ENCODE results near the gene TPSB2. TPM values are rescaled to one million over a fixed set of nuclear protein-coding genes. Genes with fewer than 3 reads are reported as not detected.

TPSB2 gene
- total and polyA plus RNA-seq, 7 donors = 1.9 to 14.2 (median 3.3) TPM

- Histone ChIP-seq H3K4me1 (no peaks in the 10 kb centered on the region), H3K4me3 (no peak overlapping the region), H3K9me3 (no peaks in the 10 kb centered on the region), H3K36me3 (ENCODE audit: insufficient read depth in 1 of 2, low read depth in 1 of 2) (no peaks in the 10 kb centered on the region), H3K27ac (no peak overlapping the region), H3K27me3 (ENCODE audit: insufficient read depth in 3 of 3, low read length in 2 of 3) (peaks cover 0 to 34% (median 6%) of the 10 kb centered on the region in 3 donors)
- DNase-seq = no peak
- TF ChIP-seq CTCF (IDR thresholded peaks at IDR 0.05) = no peak
- WGBS, 3 donors = 67 to 83% (median 82%) methylated on average over 6 to 8 of the region's 8 CpGs
- no peak for ATAC-seq
- intact Hi-C loops (cut with DNase I) = no loop called here
These were observed 16.8 kb downstream of the TPSB2 start for GRCh38 chr16:1213231-1213630.

GRCh38 chr16:1212616-1213194 is 17.3 kb downstream of the TPSB2 start:
- H3K4me1 ChIP-seq = no peaks in the 10 kb centered on the region
- intact Hi-C loops (cut with DNase I) = no loop called here
- H3K4me3 ChIP-seq = no peak overlapping the region
- H3K27ac ChIP-seq = no peak overlapping the region
- WGBS, 3 donors = 88 to 89% (median 88%) methylated on average over 34 to 40 of the region's 40 CpGs
- no peak for TF ChIP-seq CTCF (IDR thresholded peaks at IDR 0.05)
- ATAC-seq (no peak), DNase-seq (no peak)
- no peaks in the 10 kb centered on the region for H3K9me3 ChIP-seq
- H3K36me3 ChIP-seq (ENCODE audit: insufficient read depth in 1 of 2, low read depth in 1 of 2) = no peaks in the 10 kb centered on the region
- H3K27me3 ChIP-seq (ENCODE audit: insufficient read depth in 3 of 3, low read length in 2 of 3) = peaks cover 0 to 34% (median 8%) of the 10 kb centered on the region in 3 donors

GRCh38 chr16:1211451-1212268 is 18.3 kb downstream of the TPSB2 start:
- intact Hi-C loops (cut with DNase I) = no loop called here
- Histone ChIP-seq H3K27me3 (ENCODE audit: insufficient read depth in 3 of 3, low read length in 2 of 3) (peaks cover 0 to 29% (median 8%) of the 10 kb centered on the region in 3 donors), H3K27ac (no peak overlapping the region), H3K4me3 (no peak overlapping the region), H3K36me3 (ENCODE audit: insufficient read depth in 1 of 2, low read depth in 1 of 2) (no peaks in the 10 kb centered on the region), H3K9me3 (no peaks in the 10 kb centered on the region), H3K4me1 (no peaks in the 10 kb centered on the region)
- no peak for TF ChIP-seq CTCF (IDR thresholded peaks at IDR 0.05)
- WGBS, 3 donors = 90 to 93% (median 91%) methylated on average over 58 to 65 of the region's 65 CpGs
- ATAC-seq (no peak), DNase-seq (no peak)

GRCh38 chr16:1210461-1210860 is 19.5 kb downstream of the TPSB2 start:
- Histone ChIP-seq H3K27me3 (ENCODE audit: insufficient read depth in 3 of 3, low read length in 2 of 3) (peaks cover 0 to 20% (median 8%) of the 10 kb centered on the region in 3 donors), H3K4me1 (no peaks in the 10 kb centered on the region), H3K4me3 (no peak overlapping the region), H3K9me3 (no peaks in the 10 kb centered on the region), H3K36me3 (ENCODE audit: insufficient read depth in 1 of 2, low read depth in 1 of 2) (no peaks in the 10 kb centered on the region), H3K27ac (no peak overlapping the region)
- intact Hi-C loops (cut with DNase I) = no loop called here
- DNase-seq = no peak
- no peak for ATAC-seq
- TF ChIP-seq CTCF (IDR thresholded peaks at IDR 0.05) = no peak
- WGBS, 3 donors = 77 to 80% (median 78%) methylated on average over 23 of the region's 23 CpGs

Data from psoas muscle (tissue), 8 donors.